HepG2 (cell line): ENCODE measurements around the gene TM4SF18. TPM values are rescaled to one million over a fixed set of nuclear protein-coding genes. Genes with fewer than 3 reads are reported as not detected.
A peak's percentile ranks its signal among the peaks of the same experiment; 100 is the strongest.

Experiments
- ASH2L ChIP-seq: fragments of 300-600, 200-600 bp; sonication (generic); IDR thresholded peaks from 2 replicates; pipeline ENCODE4 v1.7.0; 2017; ENCODE audit warnings: low read depth, mild to moderate bottlenecking, moderate library complexity, mixed read lengths, low read length; ENCODE audit not compliant: insufficient read length
- ATAD3A ChIP-seq: sonication (generic); formaldehyde crosslinking; IDR thresholded peaks from 2 replicates; pipeline ENCODE4 v1.4.0; 2020; ENCODE audit warnings: missing genetic modification reagents
- EP300 ChIP-seq, 3 experiments: sonication (generic) in 1 of 3; formaldehyde crosslinking in 1 of 3; IDR thresholded peaks; 2 replicates each; pipeline versions ENCODE4 v1.5.1 to v1.6.1; 2011 to 2020; ENCODE audit warnings: low read depth in 2 of 3, low read length in 2 of 3, borderline replicate concordance in 1 of 3, improper control_type of control experiment in 1 of 3, mild to moderate bottlenecking in 1 of 3, missing genetic modification reagents in 1 of 3, moderate library complexity in 1 of 3
- ESRRA ChIP-seq: sonication (generic); formaldehyde crosslinking; IDR thresholded peaks from 2 replicates; pipeline ENCODE4 v1.5.1; 2020; ENCODE audit warnings: mild to moderate bottlenecking, low read depth, missing genetic modification reagents
- FOXM1 ChIP-seq: sonication (generic); formaldehyde crosslinking; IDR thresholded peaks from 2 replicates; pipeline ENCODE4 v1.5.0; 2020; ENCODE audit warnings: missing genetic modification reagents
- HMG20A ChIP-seq: IDR thresholded peaks from 2 replicates; pipeline ENCODE4 v1.6.1; 2016; ENCODE audit warnings: borderline replicate concordance
- NCOA2 ChIP-seq: sonication (generic); formaldehyde crosslinking; IDR thresholded peaks from 2 replicates; pipeline ENCODE4 v1.8.0; 2022; ENCODE audit warnings: inconsistent platforms
- NCOR1 ChIP-seq: fragments of 200-600 bp; sonication (generic); IDR thresholded peaks from 2 replicates; pipeline ENCODE4 v1.7.0; 2017; ENCODE audit warnings: antibody characterized with exemption, low read length, borderline replicate concordance
- SAP130 ChIP-seq: IDR thresholded peaks from 2 replicates; pipeline ENCODE4 v1.6.1; 2016; ENCODE audit warnings: low read depth
- SOX13 ChIP-seq, 3 experiments: fragments of 450-650 bp in 1 of 3; sonication (generic) in 1 of 3; formaldehyde crosslinking in 1 of 3; IDR thresholded peaks in 2 of 3; conservative IDR thresholded peaks in 1 of 3; 2 replicates each; pipeline versions ENCODE4 v1.5.0 to v1.6.1; 2016 to 2020; ENCODE audit warnings: antibody characterized with exemption in 1 of 3, mild to moderate bottlenecking in 1 of 3, missing compliant biosample characterization in 1 of 3, missing genetic modification reagents in 1 of 3, moderate library complexity in 1 of 3
- SOX5 ChIP-seq: IDR thresholded peaks from 2 replicates; pipeline ENCODE4 v1.6.1; 2016; ENCODE audit warnings: borderline replicate concordance
- ZFP82 ChIP-seq: sonication (generic); formaldehyde crosslinking; IDR thresholded peaks from 2 replicates; pipeline ENCODE4 v1.5.1; 2020; ENCODE audit warnings: mild to moderate bottlenecking, missing genetic modification reagents, borderline replicate concordance
- ZNF12 ChIP-seq: sonication (generic); formaldehyde crosslinking; IDR thresholded peaks from 2 replicates; pipeline ENCODE4 v1.5.0; 2020; ENCODE audit warnings: missing genetic modification reagents
- ZSCAN29 ChIP-seq: sonication (generic); formaldehyde crosslinking; conservative IDR thresholded peaks from 2 replicates; pipeline ENCODE4 v1.4.0; 2020; ENCODE audit warnings: mild to moderate bottlenecking, missing genetic modification reagents
- polyA plus RNA-seq, 8 experiments: library from polyadenylated mRNA; depleted of rRNA in 3 of 8; stranded (reverse) in 7 of 8; unstranded in 1 of 8; fragments of >200 nt; fragmentation: Illumina TruSeq in 4 of 8; extraction: Trizol in 4 of 8; gene quantifications; 2 replicates each; pipeline versions ENCODE4 v1.2.1 to v1.2.3, GENCODE V29; 2011 to 2016; ENCODE audit warnings: low read depth in 4 of 8, missing spikeins in 1 of 8, mixed read lengths in 1 of 8; ENCODE audit not compliant: insufficient read depth in 1 of 8
- total RNA-seq, 5 experiments: library from RNA; depleted of rRNA; stranded (reverse); fragments of >200 nt; fragmentation: Illumina TruSeq; extraction: Trizol; gene quantifications; 2 replicates each; pipeline ENCODE4 v1.2.3, GENCODE V29; 2016; ENCODE audit warnings: low read depth in 1 of 5
- TF ChIP-seq, protein P1 (sequence below): sonication (generic); formaldehyde crosslinking; IDR thresholded peaks from 2 replicates; pipeline ENCODE4 v1.5.0; 2020; ENCODE audit warnings: mild to moderate bottlenecking, missing genetic modification reagents, borderline replicate concordance
- TF ChIP-seq, protein P2 (sequence below), 2 experiments: sonication (generic) in 1 of 2; formaldehyde crosslinking in 1 of 2; IDR thresholded peaks; 2 replicates each; pipeline versions ENCODE4 v1.4.0 to v1.6.1; 2016 to 2020; ENCODE audit warnings: borderline replicate concordance in 1 of 2, low read depth in 1 of 2, mild to moderate bottlenecking in 1 of 2, missing genetic modification reagents in 1 of 2
- TF ChIP-seq, protein P3 (sequence below): sonication (generic); formaldehyde crosslinking; IDR thresholded peaks from 2 replicates; pipeline ENCODE4 v1.4.0; 2020; ENCODE audit warnings: missing genetic modification reagents, borderline replicate concordance
- TF ChIP-seq, protein P4 (sequence below): sonication (generic); formaldehyde crosslinking; conservative IDR thresholded peaks from 2 replicates; pipeline ENCODE4 v1.8.1; 2023; ENCODE audit warnings: missing genetic modification reagents

Gene TM4SF18
- total and polyA plus RNA-seq, 2 of the 13 experiments (the other 11 are each of a cell fraction or from before 2014, with no cell fraction given): 0.15 TPM; not detected in 1

DNA sequence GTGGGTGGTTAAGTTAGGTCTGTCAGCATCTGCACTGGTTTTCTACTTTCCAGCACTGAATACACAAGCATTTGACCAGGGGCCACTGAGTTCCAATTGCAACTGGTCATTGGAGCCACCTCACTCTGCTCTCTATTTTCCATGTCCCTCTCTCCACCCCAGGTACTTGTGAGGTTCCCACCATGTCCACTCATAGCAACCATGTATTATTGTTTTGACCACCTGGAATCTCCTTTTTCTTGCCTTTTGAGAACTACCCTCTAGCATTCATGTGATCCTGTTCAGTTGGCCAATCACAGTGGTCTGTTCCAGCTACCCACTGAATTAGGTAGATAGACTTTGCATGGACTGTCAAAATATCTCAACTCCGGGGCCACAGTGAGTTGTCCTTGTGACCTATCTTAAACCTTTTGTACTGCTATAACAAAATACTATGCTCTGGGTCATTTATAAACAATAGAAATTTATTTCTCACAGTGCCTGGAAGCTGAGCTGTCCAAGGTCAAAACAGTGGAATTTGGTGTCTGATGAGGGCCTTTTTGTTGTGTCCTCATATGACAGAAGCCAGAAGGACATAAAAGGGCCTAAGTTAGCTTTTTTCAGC lies 20.2 kb upstream of the TM4SF18 start (continued):
- TF ChIP-seq, protein P1, sequence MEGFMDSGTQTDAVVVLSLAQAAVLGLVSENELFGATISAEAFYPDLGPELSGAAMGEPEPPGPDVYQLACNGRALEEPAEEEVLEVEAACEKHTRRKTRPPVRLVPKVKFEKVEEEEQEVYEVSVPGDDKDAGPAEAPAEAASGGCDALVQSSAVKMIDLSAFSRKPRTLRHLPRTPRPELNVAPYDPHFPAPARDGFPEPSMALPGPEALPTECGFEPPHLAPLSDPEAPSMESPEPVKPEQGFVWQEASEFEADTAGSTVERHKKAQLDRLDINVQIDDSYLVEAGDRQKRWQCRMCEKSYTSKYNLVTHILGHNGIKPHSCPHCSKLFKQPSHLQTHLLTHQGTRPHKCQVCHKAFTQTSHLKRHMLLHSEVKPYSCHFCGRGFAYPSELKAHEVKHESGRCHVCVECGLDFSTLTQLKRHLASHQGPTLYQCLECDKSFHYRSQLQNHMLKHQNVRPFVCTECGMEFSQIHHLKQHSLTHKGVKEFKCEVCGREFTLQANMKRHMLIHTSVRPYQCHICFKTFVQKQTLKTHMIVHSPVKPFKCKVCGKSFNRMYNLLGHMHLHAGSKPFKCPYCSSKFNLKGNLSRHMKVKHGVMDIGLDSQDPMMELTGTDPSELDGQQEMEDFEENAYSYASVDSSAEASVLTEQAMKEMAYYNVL: no peak
- TF ChIP-seq HMG20A: no peak
- TF ChIP-seq SOX13 (IDR thresholded peaks at IDR 0.05): no peak
- TF ChIP-seq SOX13 (CRISPR knock-in tag; conservative IDR thresholded peaks at IDR 0.05 in 1 of 2, IDR thresholded peaks at IDR 0.05 in 1 of 2): peak in 1 of 2 experiments; percentile 90; a peak in 2 of 4 replicates
- no peak for TF ChIP-seq ZSCAN29 (CRISPR knock-in tag)
- 0 out of 2 replicates have a peak, but pooled peaks have one; percentile 22 for TF ChIP-seq SAP130
- TF ChIP-seq SOX5 (CRISPR knock-in tag): peak; percentile 84; the same call in 1 of the 2 replicates
- TF ChIP-seq, protein P2, sequence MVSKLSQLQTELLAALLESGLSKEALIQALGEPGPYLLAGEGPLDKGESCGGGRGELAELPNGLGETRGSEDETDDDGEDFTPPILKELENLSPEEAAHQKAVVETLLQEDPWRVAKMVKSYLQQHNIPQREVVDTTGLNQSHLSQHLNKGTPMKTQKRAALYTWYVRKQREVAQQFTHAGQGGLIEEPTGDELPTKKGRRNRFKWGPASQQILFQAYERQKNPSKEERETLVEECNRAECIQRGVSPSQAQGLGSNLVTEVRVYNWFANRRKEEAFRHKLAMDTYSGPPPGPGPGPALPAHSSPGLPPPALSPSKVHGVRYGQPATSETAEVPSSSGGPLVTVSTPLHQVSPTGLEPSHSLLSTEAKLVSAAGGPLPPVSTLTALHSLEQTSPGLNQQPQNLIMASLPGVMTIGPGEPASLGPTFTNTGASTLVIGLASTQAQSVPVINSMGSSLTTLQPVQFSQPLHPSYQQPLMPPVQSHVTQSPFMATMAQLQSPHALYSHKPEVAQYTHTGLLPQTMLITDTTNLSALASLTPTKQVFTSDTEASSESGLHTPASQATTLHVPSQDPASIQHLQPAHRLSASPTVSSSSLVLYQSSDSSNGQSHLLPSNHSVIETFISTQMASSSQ (IDR thresholded peaks at IDR 0.05; ENCODE audit: low read depth): no peak
- TF ChIP-seq, protein P2 (CRISPR knock-in tag; IDR thresholded peaks at IDR 0.05; ENCODE audit: borderline replicate concordance): peak; percentile 43; the same call in 1 of the 2 replicates
- 0 out of 2 replicates have a peak, but pooled peaks have one; percentile 27 for TF ChIP-seq ESRRA (CRISPR knock-in tag)
- TF ChIP-seq EP300 (IDR thresholded peaks at IDR 0.05; ENCODE audit: low read depth in 2 of 2, low read length in 2 of 2): peak in 1 of 2 experiments; percentile 43; a peak in 1 of 4 replicates
- no peak for TF ChIP-seq EP300 (CRISPR knock-in tag; IDR thresholded peaks at IDR 0.05; ENCODE audit: borderline replicate concordance)
- TF ChIP-seq ZFP82: no peak
- TF ChIP-seq, protein P3, sequence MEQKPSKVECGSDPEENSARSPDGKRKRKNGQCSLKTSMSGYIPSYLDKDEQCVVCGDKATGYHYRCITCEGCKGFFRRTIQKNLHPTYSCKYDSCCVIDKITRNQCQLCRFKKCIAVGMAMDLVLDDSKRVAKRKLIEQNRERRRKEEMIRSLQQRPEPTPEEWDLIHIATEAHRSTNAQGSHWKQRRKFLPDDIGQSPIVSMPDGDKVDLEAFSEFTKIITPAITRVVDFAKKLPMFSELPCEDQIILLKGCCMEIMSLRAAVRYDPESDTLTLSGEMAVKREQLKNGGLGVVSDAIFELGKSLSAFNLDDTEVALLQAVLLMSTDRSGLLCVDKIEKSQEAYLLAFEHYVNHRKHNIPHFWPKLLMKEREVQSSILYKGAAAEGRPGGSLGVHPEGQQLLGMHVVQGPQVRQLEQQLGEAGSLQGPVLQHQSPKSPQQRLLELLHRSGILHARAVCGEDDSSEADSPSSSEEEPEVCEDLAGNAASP (CRISPR knock-in tag): peak; percentile 70; the same call in 1 of the 2 replicates
- TF ChIP-seq, protein P4, sequence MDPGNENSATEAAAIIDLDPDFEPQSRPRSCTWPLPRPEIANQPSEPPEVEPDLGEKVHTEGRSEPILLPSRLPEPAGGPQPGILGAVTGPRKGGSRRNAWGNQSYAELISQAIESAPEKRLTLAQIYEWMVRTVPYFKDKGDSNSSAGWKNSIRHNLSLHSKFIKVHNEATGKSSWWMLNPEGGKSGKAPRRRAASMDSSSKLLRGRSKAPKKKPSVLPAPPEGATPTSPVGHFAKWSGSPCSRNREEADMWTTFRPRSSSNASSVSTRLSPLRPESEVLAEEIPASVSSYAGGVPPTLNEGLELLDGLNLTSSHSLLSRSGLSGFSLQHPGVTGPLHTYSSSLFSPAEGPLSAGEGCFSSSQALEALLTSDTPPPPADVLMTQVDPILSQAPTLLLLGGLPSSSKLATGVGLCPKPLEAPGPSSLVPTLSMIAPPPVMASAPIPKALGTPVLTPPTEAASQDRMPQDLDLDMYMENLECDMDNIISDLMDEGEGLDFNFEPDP (CRISPR knock-in tag): no peak
- TF ChIP-seq NCOR1: peak; percentile 27; the same call in 1 of the 2 replicates
- peak; percentile 31 for TF ChIP-seq ASH2L
- peak; percentile 50; the same call in 1 of the 2 replicates for TF ChIP-seq NCOA2
- TF ChIP-seq ZNF12: peak; percentile 31; the same call in 1 of the 2 replicates
- TF ChIP-seq ATAD3A (CRISPR knock-in tag): no peak
- TF ChIP-seq FOXM1 (CRISPR knock-in tag): no peak
